ENCODE data around the gene AXIN1. TPM values are rescaled to one million over a fixed set of nuclear protein-coding genes. Genes with fewer than 3 reads are reported as not detected.

Gene AXIN1
- total and polyA plus RNA-seq, 2 of the 8 experiments (the other 6 are each of a cell fraction or from before 2014, with no cell fraction given) = 12.5 to 41.9 TPM

- TF ChIP-seq CHD7 (IDR thresholded peaks at IDR 0.05; ENCODE audit: insufficient replicate concordance, low read length) = no peak
- no peak for TF ChIP-seq SUZ12 (IDR thresholded peaks at IDR 0.05; ENCODE audit: low read length)
- no peak for TF ChIP-seq TCF12 (IDR thresholded peaks at IDR 0.05; ENCODE audit: low read depth, low read length)
- TF ChIP-seq CHD2 (IDR thresholded peaks at IDR 0.05; ENCODE audit: low read length) = no peak
- no peak for TF ChIP-seq USF2 (IDR thresholded peaks at IDR 0.05; ENCODE audit: low read length)
- TF ChIP-seq RXRA (IDR thresholded peaks at IDR 0.05; ENCODE audit: insufficient read depth, low read depth, low read length) = no peak
- no peak for TF ChIP-seq BRCA1 (IDR thresholded peaks at IDR 0.05; ENCODE audit: low read depth, low read length)
- no peak for TF ChIP-seq TAF1 (IDR thresholded peaks at IDR 0.05; ENCODE audit: low read depth, low read length)
- TF ChIP-seq PHF8 (conservative IDR thresholded peaks at IDR 0.05; ENCODE audit: low read depth, low read length) = no peak
- no peak for TF ChIP-seq HDAC6 (IDR thresholded peaks at IDR 0.05; ENCODE audit: low read depth, low read length)
Measured at GRCh38 chr16:363110-363765, 10.7 kb upstream of the AXIN1 start (continued).
